ENCODE data around the gene PLAGL2.

GRCh38 chr20:32159766-32160221, 47.7 kb downstream of the PLAGL2 start:
- TF ChIP-seq, protein P1, sequence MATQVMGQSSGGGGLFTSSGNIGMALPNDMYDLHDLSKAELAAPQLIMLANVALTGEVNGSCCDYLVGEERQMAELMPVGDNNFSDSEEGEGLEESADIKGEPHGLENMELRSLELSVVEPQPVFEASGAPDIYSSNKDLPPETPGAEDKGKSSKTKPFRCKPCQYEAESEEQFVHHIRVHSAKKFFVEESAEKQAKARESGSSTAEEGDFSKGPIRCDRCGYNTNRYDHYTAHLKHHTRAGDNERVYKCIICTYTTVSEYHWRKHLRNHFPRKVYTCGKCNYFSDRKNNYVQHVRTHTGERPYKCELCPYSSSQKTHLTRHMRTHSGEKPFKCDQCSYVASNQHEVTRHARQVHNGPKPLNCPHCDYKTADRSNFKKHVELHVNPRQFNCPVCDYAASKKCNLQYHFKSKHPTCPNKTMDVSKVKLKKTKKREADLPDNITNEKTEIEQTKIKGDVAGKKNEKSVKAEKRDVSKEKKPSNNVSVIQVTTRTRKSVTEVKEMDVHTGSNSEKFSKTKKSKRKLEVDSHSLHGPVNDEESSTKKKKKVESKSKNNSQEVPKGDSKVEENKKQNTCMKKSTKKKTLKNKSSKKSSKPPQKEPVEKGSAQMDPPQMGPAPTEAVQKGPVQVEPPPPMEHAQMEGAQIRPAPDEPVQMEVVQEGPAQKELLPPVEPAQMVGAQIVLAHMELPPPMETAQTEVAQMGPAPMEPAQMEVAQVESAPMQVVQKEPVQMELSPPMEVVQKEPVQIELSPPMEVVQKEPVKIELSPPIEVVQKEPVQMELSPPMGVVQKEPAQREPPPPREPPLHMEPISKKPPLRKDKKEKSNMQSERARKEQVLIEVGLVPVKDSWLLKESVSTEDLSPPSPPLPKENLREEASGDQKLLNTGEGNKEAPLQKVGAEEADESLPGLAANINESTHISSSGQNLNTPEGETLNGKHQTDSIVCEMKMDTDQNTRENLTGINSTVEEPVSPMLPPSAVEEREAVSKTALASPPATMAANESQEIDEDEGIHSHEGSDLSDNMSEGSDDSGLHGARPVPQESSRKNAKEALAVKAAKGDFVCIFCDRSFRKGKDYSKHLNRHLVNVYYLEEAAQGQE (IDR thresholded peaks at IDR 0.05; ENCODE audit: borderline replicate concordance), result no peak
- TF ChIP-seq POLR2AphosphoS5 (IDR thresholded peaks at IDR 0.05) (no peak), TAF1 (IDR thresholded peaks at IDR 0.05; ENCODE audit: low read depth) (no peak), CTCF (IDR thresholded peaks at IDR 0.05; ENCODE audit: poor library complexity, severe bottlenecking) (no peak), EP300 (conservative IDR thresholded peaks at IDR 0.05; ENCODE audit: poor library complexity, severe bottlenecking) (no peak), EZH2 (IDR thresholded peaks at IDR 0.05; ENCODE audit: borderline replicate concordance, insufficient read depth, low read length, poor library complexity, severe bottlenecking) (no peak), SMC3 (conservative IDR thresholded peaks at IDR 0.05; ENCODE audit: poor library complexity) (no peak), RAD21 (conservative IDR thresholded peaks at IDR 0.05) (no peak), MXI1 (conservative IDR thresholded peaks at IDR 0.05; ENCODE audit: poor library complexity, severe bottlenecking) (no peak)

All from neural cell (in vitro differentiated cells).